Right lobe of liver (tissue), 6 donors: Measurements from ENCODE around the gene OR8G1. TPM values are rescaled to one million over a fixed set of nuclear protein-coding genes. Genes with fewer than 3 reads are reported as not detected.

Experiments used
- ATAC-seq, 4 donors: fragments of 200-7000 bp; cut with Tn5 transposase; one replicate each; pipeline ENCODE4 v1.9.1; 2020; ENCODE audit warnings: mild to moderate bottlenecking in 4 of 4, moderate library complexity in 4 of 4
- DNase-seq, 3 donors: peaks; one replicate each; pipeline ENCODE4 v3.0.0-alpha.2; 2020
- H3K27ac ChIP-seq, 3 donors: fragments of 200-600 bp; one replicate each; pipeline ENCODE4 v1.8.0; 2022
- H3K27me3 ChIP-seq, 2 donors: fragments of 200-600 bp; one replicate each; pipeline ENCODE4 v1.8.0; 2022
- H3K36me3 ChIP-seq, 4 donors: fragments of 200-600 bp; sonication (generic) in 1 of 4; one replicate each; pipeline versions ENCODE4 v1.5.1 to v1.8.0; 2017 to 2022; ENCODE audit warnings: control low read depth in 1 of 4
- H3K4me1 ChIP-seq, 4 donors: fragments of 200-600 bp; sonication (generic) in 1 of 4; one replicate each; pipeline versions ENCODE4 v1.5.1 to v1.8.0; 2017 to 2022; ENCODE audit warnings: control low read depth in 1 of 4
- H3K4me3 ChIP-seq, 3 donors: fragments of 200-600 bp; one replicate each; pipeline ENCODE4 v1.8.0; 2022
- H3K9me3 ChIP-seq, 4 donors: fragments of 200-600 bp; sonication (generic) in 1 of 4; one replicate each; pipeline versions ENCODE4 v1.5.1 to v1.8.0; 2017 to 2022; ENCODE audit warnings: control low read depth in 1 of 4
- POLR2A ChIP-seq: fragments of 450-650 bp; IDR thresholded peaks from one replicate; pipeline ENCODE4 v1.6.1; 2017; ENCODE audit warnings: antibody characterized with exemption, mild to moderate bottlenecking
- WGBS: methylation state at CpG from one replicate; pipeline ENCODE4 v1.1.6; 2018; ENCODE audit warnings: low coverage, low lambda C conversion rate; ENCODE audit not compliant: insufficient coverage; ENCODE audit errors: missing lambda C conversion rate; 5-methylcytosine and 5-hydroxymethylcytosine counted together
- intact Hi-C, 2 donors: fragments of 100-400 bp; cut with DNase I; formaldehyde crosslinking; loops; one replicate each; pipeline versions ENCODE4 v1.11.2 to v1.14.1; 2022
- total RNA-seq, 6 experiments: library from RNA; depleted of rRNA in 2 of 6; stranded (reverse); fragments of >200 nt in 2 of 6; fragmentation: NEBNext Ultra II Directional in 3 of 6; extraction: Animal tissue kit (Norgen Biotek cat#: 25700) in 3 of 6; gene quantifications; one replicate each; pipeline versions ENCODE4 v1.1.0 to v1.2.4, GENCODE V29; 2016 to 2023
- TF ChIP-seq, protein P1 (sequence below), 4 donors: fragments of 200-600 bp in 3 of 4; fragments of 450-650 bp in 1 of 4; IDR thresholded peaks; one replicate each; pipeline versions ENCODE4 v1.5.1 to v1.8.0; 2016 to 2022; ENCODE audit warnings: antibody characterized with exemption in 4 of 4, mild to moderate bottlenecking in 2 of 4
- donor health status: DM: no; HTN: yes; CAD: no.
- donor health status: DM: no; HTN: no; CAD: no.
- donor health status: DM: no; HTN: no; CAD: no.
- donor health status: DM: no; HTN: yes; CAD: no.
- donor health status: DM: no; HTN: yes; CAD: no.

OR8G1 gene
- total RNA-seq, 6 experiments from 2014 or later, result not detected

DNA sequence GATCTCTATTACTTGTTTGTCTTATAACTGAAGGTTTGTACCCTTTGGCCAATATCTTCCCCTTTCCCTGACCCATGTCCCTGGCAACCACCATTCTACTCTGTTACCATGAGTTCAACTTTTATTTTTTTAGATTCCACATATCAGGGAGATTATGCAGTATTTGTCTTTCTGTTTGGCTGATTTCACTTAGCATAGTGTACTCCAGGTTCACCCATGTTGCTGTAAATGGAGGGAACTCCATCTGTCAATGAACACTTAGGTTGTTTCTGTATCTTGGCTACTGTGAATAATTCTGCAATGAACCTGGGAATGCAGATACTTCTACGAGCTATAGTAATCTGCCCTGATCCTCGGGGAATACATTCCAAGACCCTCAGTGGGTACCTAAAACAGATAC, 42.9 kb upstream of the OR8G1 start:
- H3K27me3 ChIP-seq, result no peaks in the 10 kb centered on the region
- H3K4me3 ChIP-seq, result no peak overlapping the region
- DNase-seq (no peak), ATAC-seq (no peak)
- 52% methylated on average over 2 of the region's 2 CpGs for WGBS
- intact Hi-C loops, result no loop called here
- H3K9me3 ChIP-seq, result no peaks in the 10 kb centered on the region
- no peaks in the 10 kb centered on the region for H3K4me1 ChIP-seq
- H3K36me3 ChIP-seq, result no peaks in the 10 kb centered on the region
- TF ChIP-seq, protein P1, sequence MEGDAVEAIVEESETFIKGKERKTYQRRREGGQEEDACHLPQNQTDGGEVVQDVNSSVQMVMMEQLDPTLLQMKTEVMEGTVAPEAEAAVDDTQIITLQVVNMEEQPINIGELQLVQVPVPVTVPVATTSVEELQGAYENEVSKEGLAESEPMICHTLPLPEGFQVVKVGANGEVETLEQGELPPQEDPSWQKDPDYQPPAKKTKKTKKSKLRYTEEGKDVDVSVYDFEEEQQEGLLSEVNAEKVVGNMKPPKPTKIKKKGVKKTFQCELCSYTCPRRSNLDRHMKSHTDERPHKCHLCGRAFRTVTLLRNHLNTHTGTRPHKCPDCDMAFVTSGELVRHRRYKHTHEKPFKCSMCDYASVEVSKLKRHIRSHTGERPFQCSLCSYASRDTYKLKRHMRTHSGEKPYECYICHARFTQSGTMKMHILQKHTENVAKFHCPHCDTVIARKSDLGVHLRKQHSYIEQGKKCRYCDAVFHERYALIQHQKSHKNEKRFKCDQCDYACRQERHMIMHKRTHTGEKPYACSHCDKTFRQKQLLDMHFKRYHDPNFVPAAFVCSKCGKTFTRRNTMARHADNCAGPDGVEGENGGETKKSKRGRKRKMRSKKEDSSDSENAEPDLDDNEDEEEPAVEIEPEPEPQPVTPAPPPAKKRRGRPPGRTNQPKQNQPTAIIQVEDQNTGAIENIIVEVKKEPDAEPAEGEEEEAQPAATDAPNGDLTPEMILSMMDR (IDR thresholded peaks at IDR 0.05), result no peak
- TF ChIP-seq POLR2A, result no peak
- H3K27ac ChIP-seq, result no peak overlapping the region

DNA sequence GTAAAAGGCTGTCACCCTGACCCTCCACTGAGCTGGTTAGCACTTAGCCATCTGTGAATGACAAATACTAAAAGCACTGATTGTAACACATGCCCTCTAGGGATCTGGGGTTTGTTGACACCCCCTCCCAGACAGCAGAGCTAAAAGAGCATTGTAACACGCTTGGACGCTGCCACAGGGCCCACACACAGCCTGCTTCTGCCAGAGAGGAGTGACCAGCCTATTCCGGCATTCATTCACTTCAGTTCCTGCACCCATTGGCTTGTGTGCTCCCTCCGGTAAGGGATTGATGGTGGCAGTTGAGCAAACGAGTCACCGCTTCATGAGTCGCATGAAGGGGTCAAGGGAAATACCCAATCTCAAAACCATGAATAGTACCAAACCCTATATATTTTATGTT, 42.0 kb upstream of the OR8G1 start:
- Histone ChIP-seq H3K9me3 (no peaks in the 10 kb centered on the region), H3K4me1 (no peaks in the 10 kb centered on the region), H3K27ac (no peak overlapping the region), H3K27me3 (no peaks in the 10 kb centered on the region), H3K36me3 (no peaks in the 10 kb centered on the region), H3K4me3 (no peak overlapping the region)
- intact Hi-C loops, result no loop called here
- WGBS, result 72% methylated on average over 7 of the region's 7 CpGs
- no peak for ATAC-seq
- TF ChIP-seq, protein P1 (IDR thresholded peaks at IDR 0.05), result no peak
- TF ChIP-seq POLR2A, result no peak
- DNase-seq, result no peak

DNA sequence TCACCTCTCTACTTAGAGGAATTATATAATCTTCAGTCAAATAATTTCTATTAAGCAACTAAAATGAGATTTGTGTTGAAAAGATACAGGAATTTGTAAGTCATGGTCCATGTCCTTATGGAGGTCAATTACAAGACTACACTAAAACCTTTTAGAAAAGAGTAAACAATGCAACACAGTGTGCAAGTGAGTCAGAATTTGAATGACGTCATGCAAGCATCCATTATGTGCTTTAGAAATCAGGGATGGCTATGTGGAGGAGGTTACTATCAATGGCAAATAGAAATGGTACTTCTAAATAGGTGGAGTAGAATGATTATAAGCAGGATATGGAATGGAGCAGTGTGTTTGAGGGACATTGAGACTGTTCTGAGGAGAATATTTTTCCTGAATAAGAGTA, 41.2 kb upstream of the OR8G1 start:
- ATAC-seq (no peak), DNase-seq (no peak)
- Histone ChIP-seq H3K36me3 (no peaks in the 10 kb centered on the region), H3K27ac (no peak overlapping the region), H3K27me3 (no peaks in the 10 kb centered on the region), H3K4me3 (no peak overlapping the region), H3K4me1 (no peaks in the 10 kb centered on the region), H3K9me3 (no peaks in the 10 kb centered on the region)
- 29% methylated on average over 1 of the region's 1 CpG for WGBS
- intact Hi-C loops, result no loop called here
- no peak for TF ChIP-seq POLR2A
- TF ChIP-seq, protein P1 (IDR thresholded peaks at IDR 0.05), result no peak

DNA sequence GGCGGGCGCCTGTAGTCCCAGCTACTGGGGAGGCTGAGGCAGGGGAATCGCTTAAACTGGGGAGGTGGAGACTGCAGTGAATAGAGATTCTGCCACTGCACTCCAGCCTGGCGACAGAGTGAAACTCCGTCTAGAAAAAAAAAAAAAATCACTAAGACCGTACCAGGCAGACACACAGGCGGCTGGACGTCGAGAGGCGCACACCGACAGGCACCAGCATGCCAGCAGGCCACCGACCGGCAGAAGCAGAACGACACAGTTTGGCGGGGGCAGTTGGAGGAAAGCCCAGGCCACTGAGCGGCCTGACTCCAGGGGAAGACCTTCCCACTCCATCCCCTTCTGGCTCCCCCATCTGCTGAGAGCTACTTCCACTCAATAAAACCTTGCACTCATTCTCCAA, 40.2 kb upstream of the OR8G1 start:
- TF ChIP-seq, protein P1 (IDR thresholded peaks at IDR 0.05), result no peak
- TF ChIP-seq POLR2A, result no peak
- intact Hi-C loops, result no loop called here
- ATAC-seq (no peak), DNase-seq (no peak)
- no peaks in the 10 kb centered on the region for H3K27me3 ChIP-seq
- WGBS, result 83% methylated on average over 10 of the region's 16 CpGs
- no peaks in the 10 kb centered on the region for H3K9me3 ChIP-seq
- no peak overlapping the region for H3K27ac ChIP-seq
- H3K4me1 ChIP-seq, result no peaks in the 10 kb centered on the region
- no peaks in the 10 kb centered on the region for H3K36me3 ChIP-seq
- H3K4me3 ChIP-seq, result no peak overlapping the region

DNA sequence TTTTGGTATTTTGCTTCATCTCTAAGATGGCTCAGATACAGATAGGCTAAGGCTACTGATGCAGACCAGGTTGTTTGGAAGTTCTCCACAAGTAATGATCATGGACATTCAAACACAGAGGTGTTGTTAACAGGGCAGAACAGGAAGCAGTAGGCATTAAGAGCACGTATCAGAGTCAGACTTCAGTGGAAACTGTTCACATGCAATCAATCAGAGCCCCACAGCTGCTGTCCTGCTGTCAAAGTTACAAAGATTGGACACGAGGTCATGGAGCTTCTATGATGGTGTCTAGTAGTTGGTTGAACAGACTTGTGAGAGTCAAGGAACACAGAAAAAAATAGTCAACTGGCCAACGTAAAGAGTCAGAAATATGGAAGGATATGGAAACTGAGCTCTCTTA, 37.9 kb upstream of the OR8G1 start:
- Histone ChIP-seq H3K4me3 (no peak overlapping the region), H3K36me3 (no peaks in the 10 kb centered on the region), H3K4me1 (no peaks in the 10 kb centered on the region), H3K9me3 (no peaks in the 10 kb centered on the region), H3K27me3 (no peaks in the 10 kb centered on the region), H3K27ac (no peak overlapping the region)
- ATAC-seq (no peak), DNase-seq (no peak)
- intact Hi-C loops, result no loop called here
- TF ChIP-seq POLR2A, result no peak
- TF ChIP-seq, protein P1 (IDR thresholded peaks at IDR 0.05), result no peak
- WGBS, result 22% methylated on average over 3 of the region's 3 CpGs
